DOHH2 (cell line): ENCODE results near the gene TDRD9.

ENCODE experiments used
- H3F3A ChIP-seq: fragments of 200-600 bp; sonication (generic), shearing (Covaris generic); 2 replicates; pipeline ENCODE4 v1.6.0; 2016; ENCODE audit warnings: antibody characterized with exemption, mild to moderate bottlenecking; ENCODE audit not compliant: control insufficient read depth, insufficient read depth
- H3K27ac ChIP-seq: fragments of 200-600 bp; sonication (generic); 2 replicates; pipeline ENCODE4 v1.5.1; 2014; ENCODE audit warnings: low read depth, mild to moderate bottlenecking, low read length, moderate library complexity
- H3K27me3 ChIP-seq: fragments of 200-600 bp; sonication (generic); 2 replicates; pipeline ENCODE4 v1.6.1; 2014; ENCODE audit warnings: mild to moderate bottlenecking, low read length, mixed read lengths; ENCODE audit not compliant: control insufficient read depth
- H3K36me3 ChIP-seq: fragments of 200-600 bp; sonication (generic); 2 replicates; pipeline ENCODE4 v1.6.1; 2014; ENCODE audit warnings: mild to moderate bottlenecking, low read length, moderate library complexity, mixed read lengths; ENCODE audit not compliant: control insufficient read depth
- H3K4me1 ChIP-seq: fragments of 200-600 bp; sonication (generic); 2 replicates; pipeline ENCODE4 v1.6.1; 2014; ENCODE audit warnings: mild to moderate bottlenecking, low read length, mixed read lengths; ENCODE audit not compliant: control insufficient read depth
- H3K4me2 ChIP-seq: fragments of 200-600 bp; sonication (generic); 2 replicates; pipeline ENCODE4 v1.6.0; 2014; ENCODE audit warnings: mild to moderate bottlenecking, low read length, moderate library complexity
- H3K4me3 ChIP-seq: fragments of 200-600 bp; sonication (generic); 2 replicates; pipeline ENCODE4 v1.5.1; 2014; ENCODE audit warnings: mild to moderate bottlenecking, low read length, mixed read lengths
- H3K79me2 ChIP-seq: fragments of 200-600 bp; sonication (generic); 2 replicates; pipeline ENCODE4 v1.6.1; 2014; ENCODE audit warnings: mild to moderate bottlenecking, low read length, mixed read lengths; ENCODE audit not compliant: control insufficient read depth
- H3K9me2 ChIP-seq: fragments of 200-600 bp; sonication (generic); replicated peaks from 2 replicates; pipeline ENCODE4 v1.6.1; 2014; ENCODE audit warnings: mild to moderate bottlenecking, low read length, mixed read lengths; ENCODE audit not compliant: control insufficient read depth
- H3K9me3 ChIP-seq: fragments of 200-600 bp; sonication (generic); 2 replicates; pipeline ENCODE4 v1.6.1; 2014; ENCODE audit warnings: antibody characterized with exemption, low read length, mixed read lengths; ENCODE audit not compliant: control insufficient read depth, insufficient read depth
- H4K20me1 ChIP-seq: fragments of 200-600 bp; sonication (generic); 2 replicates; pipeline ENCODE4 v1.6.0; 2014; ENCODE audit warnings: low read depth, mild to moderate bottlenecking, antibody characterized with exemption, low read length, moderate library complexity; ENCODE audit not compliant: control insufficient read depth, insufficient read depth
- CTCF ChIP-seq: fragments of 200-600 bp; sonication (generic); IDR thresholded peaks from one replicate; pipeline ENCODE4 v1.5.1; 2014; ENCODE audit warnings: antibody characterized with exemption, mild to moderate bottlenecking, low read depth, low read length; ENCODE audit not compliant: poor library complexity, severe bottlenecking
- EZH2phosphoT487 ChIP-seq: fragments of 200-600 bp; sonication (generic); IDR thresholded peaks from 2 replicates; pipeline ENCODE4 v1.6.1; 2017; ENCODE audit warnings: borderline replicate concordance, mild to moderate bottlenecking, antibody characterized with exemption, low read length, moderate library complexity, mixed read lengths

TDRD9 gene

GRCh38 chr14:104019806-104020205 is 91.5 kb downstream of the TDRD9 start:
- Histone ChIP-seq H4K20me1 (no peaks in the 10 kb centered on the region), H3K27ac (no peak overlapping the region), H3K9me3 (no peaks in the 10 kb centered on the region), H3K27me3 (peaks cover 5% of the 10 kb centered on the region), H3K9me2 (no peaks in the 10 kb centered on the region), H3K4me2 (no peak overlapping the region), H3K36me3 (no peaks in the 10 kb centered on the region), H3K4me1 (no peaks in the 10 kb centered on the region), H3F3A (no peaks in the 10 kb centered on the region), H3K4me3 (no peak overlapping the region), H3K79me2 (no peaks in the 10 kb centered on the region)
- TF ChIP-seq EZH2phosphoT487: no peak
- TF ChIP-seq CTCF: no peak

- H3K9me2 ChIP-seq: no peaks in the 10 kb centered on the region
- H3K27ac ChIP-seq: no peak overlapping the region
- no peaks in the 10 kb centered on the region for H3F3A ChIP-seq
- H3K4me2 ChIP-seq: no peak overlapping the region
- H3K4me3 ChIP-seq: no peak overlapping the region
- H3K27me3 ChIP-seq: peaks cover 5% of the 10 kb centered on the region
- no peaks in the 10 kb centered on the region for H4K20me1 ChIP-seq
- no peaks in the 10 kb centered on the region for H3K36me3 ChIP-seq
- no peaks in the 10 kb centered on the region for H3K79me2 ChIP-seq
- H3K4me1 ChIP-seq: no peaks in the 10 kb centered on the region
- TF ChIP-seq EZH2phosphoT487 (no peak), CTCF (no peak)
- no peaks in the 10 kb centered on the region for H3K9me3 ChIP-seq
Measured at GRCh38 chr14:104020471-104020870, 92.2 kb downstream of the TDRD9 start.

GRCh38 chr14:104023325-104024055 is 95.2 kb downstream of the TDRD9 start:
- TF ChIP-seq EZH2phosphoT487 (no peak), CTCF (no peak)
- Histone ChIP-seq H4K20me1 (no peaks in the 10 kb centered on the region), H3K79me2 (no peaks in the 10 kb centered on the region), H3F3A (no peaks in the 10 kb centered on the region), H3K27ac (no peak overlapping the region), H3K9me2 (no peaks in the 10 kb centered on the region), H3K27me3 (peaks cover 6% of the 10 kb centered on the region; the same call in 1 of the 2 replicates), H3K9me3 (no peaks in the 10 kb centered on the region), H3K36me3 (no peaks in the 10 kb centered on the region), H3K4me1 (no peaks in the 10 kb centered on the region), H3K4me2 (no peak overlapping the region), H3K4me3 (no peak overlapping the region)
